ENCODE measurements around the gene CXCR5.
"Not testable (repeated sequence)": the region's sequence is repeated elsewhere in the genome, so short reads cannot be mapped to it uniquely, and the experiment has no call there.

The CXCR5 gene, protein sequence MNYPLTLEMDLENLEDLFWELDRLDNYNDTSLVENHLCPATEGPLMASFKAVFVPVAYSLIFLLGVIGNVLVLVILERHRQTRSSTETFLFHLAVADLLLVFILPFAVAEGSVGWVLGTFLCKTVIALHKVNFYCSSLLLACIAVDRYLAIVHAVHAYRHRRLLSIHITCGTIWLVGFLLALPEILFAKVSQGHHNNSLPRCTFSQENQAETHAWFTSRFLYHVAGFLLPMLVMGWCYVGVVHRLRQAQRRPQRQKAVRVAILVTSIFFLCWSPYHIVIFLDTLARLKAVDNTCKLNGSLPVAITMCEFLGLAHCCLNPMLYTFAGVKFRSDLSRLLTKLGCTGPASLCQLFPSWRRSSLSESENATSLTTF

GRCh38 chr11:118883368-118884071 is at the start of gene CXCR5:
TSS of gene CXCR5 (plus strand) at chr11:118883892. CDS start at chr11:118883942, 50 bp downstream.
- DNase-seq = peak; percentile 63

DNA sequence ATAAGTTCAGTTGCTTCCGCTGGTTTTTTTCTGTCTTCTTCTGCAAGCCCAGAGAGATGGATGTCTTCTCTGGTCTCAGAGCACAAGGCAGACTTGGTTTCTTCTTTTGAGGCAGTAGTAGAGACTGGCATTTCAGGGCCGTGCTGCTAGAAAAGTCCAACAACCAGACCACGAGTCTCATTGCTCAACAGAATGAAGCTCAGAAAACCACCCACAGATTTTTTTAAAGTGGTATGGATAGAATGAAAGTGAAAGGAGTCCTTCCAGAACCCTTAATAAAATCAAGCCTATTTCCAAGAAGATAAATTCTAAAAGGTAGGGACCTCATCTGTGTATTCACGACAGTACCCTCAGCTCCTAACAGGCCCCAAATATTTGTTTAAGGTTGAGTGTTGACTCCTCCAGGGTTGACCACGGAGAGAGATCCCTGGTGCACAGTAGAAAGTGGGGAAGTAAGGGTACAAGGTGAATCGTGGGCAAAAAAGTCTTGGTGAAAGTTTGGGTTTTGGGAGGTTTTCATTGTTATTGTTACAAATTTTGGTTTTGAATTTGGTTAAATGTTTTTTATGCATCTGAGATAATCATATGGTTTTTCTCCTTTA is 49.2 kb upstream of the CXCR5 start:
- no peak for DNase-seq

GRCh38 chr11:118837868-118838267 is 45.8 kb upstream of the CXCR5 start:
- DNase-seq = no peak

- no peak for DNase-seq
Measured at GRCh38 chr11:118838905-118839553, 44.7 kb upstream of the CXCR5 start.

- peak; percentile 67 for DNase-seq
Measured at GRCh38 chr11:118841469-118842242, 42.0 kb upstream of the CXCR5 start.

GRCh38 chr11:118842369-118842768 is 41.3 kb upstream of the CXCR5 start:
- no peak for DNase-seq

DNA sequence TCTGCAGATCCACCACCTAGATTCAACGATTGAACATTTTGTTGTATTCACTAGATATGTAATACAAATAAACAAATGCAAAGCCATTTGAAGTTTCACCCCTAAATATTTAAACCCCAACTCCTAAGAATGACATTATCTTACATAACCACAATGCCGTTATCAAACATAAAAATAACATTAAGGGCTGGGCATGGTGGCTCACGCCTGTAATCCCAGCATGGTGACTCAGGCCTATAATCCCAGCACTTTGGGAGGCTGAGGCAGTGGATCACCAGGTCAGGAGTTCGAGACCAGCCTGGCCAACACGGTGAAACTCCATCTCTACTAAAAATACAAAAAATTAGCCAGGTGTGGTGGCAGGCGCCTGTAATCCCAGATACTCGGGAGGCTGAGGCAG is 40.8 kb upstream of the CXCR5 start:
- not testable (repeated sequence) for DNase-seq

- DNase-seq = no peak
Measured at GRCh38 chr11:118843565-118843964, 40.1 kb upstream of the CXCR5 start.

DNA sequence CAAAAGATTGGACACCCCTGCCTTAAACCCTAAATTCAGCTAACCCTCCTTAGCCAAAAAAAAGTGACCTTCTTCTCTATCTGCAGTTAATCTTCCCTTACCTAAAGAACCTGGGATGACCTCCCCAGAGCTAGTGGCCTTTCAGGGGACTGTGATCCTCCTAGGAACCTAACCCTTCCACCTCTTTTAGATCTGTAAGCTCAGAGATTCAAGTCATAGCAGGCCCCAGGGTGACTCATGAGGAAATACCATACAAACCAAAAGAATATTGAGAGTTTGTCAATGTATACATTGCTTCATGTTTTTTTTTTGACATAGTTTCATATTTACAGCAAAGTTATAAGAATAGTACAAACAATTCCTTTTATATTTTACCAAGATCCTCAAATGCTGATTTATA is 38.3 kb upstream of the CXCR5 start:
- peak; percentile 34 for DNase-seq

GRCh38 chr11:118846181-118846935 is 37.3 kb upstream of the CXCR5 start:
- no peak for DNase-seq

DNA sequence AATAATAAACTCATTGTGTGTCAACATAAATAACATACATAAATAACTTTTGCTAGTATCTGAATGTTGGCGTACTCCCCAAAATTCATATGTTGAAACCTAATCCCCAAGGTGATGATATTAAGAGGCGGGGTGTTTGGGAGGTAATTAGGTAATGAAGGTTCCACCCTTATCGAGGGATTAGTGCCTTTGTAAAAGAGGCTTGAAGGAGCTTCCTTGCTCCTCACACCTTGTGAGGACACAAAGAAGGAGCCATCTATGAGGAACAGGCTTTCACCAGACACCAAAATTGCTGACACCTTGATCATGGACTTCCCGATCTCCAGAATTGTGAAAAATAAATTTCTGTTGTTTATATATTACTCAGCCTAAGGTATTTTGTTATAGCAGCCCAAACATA is 33.9 kb upstream of the CXCR5 start:
- DNase-seq = no peak

DNA sequence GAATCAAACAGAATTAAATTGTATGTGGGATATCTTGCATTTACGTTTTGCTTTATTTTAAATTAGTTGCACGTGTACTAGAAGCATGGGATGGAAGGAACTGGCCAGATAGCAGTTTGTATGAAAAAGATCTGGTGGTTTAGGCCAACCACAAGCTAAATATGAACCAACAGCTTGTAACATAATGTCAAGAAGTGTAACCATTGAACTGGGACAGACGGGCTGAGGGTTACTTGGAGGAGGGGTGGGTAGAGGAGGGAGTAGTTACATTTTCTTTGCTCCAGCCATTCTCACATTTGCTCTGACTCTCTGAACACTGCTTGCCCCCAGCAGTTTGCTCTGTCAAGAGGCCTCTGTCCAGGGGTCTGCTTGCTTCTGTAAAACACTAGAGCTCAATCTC is 31.7 kb upstream of the CXCR5 start:
- no peak for DNase-seq

DNA sequence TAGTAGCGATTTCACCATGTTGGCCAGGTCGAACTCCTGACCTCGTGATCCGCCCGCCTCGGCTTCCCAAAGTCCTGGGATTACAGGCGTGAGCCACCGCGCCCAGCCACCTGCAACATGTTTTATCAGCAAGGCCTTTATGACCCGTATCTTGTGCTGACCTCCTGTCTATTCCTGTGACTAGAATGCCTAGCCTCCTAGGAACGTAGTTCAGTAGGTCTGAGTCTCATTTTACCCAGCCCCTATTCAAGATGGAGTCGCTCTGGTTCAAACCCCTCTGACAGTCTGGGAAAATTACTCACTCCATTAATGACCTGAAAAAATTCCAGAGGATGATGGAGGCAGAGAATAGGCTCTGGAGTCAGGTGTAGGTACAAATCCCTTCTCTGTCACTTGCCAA is 30.0 kb upstream of the CXCR5 start:
- DNase-seq = no peak

GRCh38 chr11:118856314-118856713 is 27.4 kb upstream of the CXCR5 start:
- DNase-seq = no peak

- no peak for DNase-seq
Measured at GRCh38 chr11:118857385-118857784, 26.3 kb upstream of the CXCR5 start.

DNA sequence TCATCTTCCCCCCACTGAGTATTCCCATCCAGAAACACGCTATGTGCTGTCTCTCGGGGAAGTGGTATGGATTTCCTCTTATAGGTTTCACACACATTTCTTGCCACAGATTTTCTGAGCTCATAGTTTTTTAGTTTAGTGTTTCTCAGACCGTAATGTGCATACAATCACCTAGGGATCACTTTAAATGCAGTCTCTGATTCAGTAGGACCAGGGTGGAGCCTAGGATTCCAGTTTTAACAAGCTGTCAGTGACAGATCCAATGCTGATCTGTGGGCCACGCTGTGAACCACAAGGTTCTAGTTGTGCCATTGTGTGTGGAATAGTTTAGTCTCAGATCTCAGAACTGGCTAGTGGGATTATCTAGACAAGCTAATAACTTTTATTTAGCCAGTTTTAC is 23.7 kb upstream of the CXCR5 start:
- no peak for DNase-seq

DNA sequence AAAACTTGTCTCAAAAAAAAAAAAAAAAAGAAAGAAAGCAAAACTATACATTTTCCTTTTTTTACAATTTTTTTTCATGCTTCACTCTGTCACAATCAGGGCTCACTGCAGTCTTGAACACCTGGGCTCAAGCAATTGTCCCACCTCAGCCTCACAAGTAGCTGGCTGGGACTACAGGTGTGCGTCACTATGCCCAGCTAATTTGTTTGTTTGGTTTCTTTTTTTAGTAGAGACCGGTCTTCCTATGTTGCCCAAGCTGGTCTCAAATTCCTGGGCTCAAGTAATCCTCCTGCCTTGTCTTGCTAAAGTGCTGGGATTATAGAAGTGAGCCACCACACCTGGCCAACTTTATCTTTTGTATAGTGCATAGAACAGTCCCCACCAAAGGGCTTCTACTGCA is 15.0 kb upstream of the CXCR5 start:
- DNase-seq = no peak

DNA sequence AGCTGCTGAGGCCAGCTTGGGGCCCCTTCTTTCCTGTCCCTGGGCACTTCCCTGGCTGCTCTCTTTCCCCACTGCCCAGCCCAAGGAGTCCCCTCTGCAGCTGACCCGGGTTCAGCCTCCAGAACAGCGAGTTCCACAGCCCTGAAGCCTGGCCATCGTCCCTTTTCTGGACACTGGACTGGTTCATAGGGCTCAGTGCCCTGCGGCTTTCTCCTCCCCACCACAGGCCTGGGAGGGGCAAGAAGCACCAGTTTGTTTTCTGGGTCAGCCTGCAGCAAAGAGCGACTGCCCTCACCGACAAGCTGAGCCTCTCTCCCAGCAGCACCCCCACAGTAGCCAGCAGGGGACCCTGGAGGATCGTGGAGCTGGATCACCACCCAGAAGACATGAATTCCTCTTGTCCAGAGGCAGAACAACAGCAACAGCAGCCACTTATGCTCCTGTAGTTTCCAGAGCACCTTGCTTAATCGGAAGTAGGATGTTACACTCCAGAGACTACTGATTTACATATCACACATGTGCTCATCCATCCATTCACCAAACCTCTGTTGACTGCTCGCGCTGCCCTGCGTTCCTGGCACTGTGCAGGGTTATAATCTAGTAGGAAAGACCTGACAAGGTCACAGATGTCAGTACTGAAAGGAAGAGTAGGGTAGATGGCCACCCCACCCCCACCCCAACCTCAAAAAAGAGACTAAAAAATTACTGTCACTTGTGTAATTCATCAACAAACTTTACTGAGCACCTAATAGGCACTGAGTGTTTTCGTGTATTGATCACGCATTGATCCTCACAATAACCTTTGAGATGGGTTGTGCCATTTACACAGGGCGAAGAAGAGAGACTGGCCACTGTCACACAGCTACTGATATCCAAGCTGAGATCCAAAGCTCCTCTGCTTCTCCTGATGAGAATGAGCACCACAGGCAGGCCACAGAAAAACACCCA is 13.0 kb upstream of the CXCR5 start:
- DNase-seq = no peak

- DNase-seq = peak; percentile 75
Measured at GRCh38 chr11:118872403-118872821, 11.3 kb upstream of the CXCR5 start.

DNA sequence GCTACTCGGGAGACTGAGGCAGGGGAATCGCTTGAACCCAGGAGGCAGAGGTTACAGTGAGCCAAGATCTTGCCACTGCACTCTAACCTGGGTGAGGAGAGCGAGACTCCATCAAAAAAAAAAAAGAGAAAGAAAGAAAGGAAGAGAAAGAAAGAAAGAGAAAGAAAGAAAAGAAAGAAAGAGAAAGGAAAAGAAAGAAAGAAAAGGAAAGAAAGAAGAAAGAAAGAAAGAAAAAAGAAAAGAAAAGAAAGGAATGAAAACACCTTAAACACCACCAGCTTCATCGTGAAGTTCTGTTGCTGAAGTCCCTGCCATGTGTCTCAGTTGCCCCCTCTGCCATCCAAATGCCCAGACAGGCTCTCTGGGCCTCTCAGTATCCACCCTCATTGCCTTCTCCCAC is 9.9 kb upstream of the CXCR5 start:
- DNase-seq = no peak

DNA sequence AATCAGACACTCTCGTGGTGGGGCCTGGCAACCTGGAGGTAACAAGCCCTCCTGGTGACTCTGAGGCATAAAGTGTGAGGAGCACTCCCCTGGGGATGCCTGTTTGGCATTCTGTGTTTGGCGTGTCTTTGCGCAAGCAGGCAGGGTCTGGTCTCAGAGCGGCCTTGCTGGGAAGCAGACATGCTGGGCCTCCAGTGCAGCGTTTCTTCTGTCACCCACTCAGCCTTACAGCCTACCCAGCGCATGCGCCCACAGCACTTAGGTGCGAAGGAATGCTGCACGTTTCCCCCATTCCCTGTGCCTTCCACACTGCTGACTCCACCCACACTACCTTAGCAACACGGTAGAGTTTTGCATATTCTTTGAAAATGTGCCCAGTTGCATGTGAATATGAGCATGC is 7.4 kb upstream of the CXCR5 start:
- DNase-seq = no peak

Measured in stimulated activated CD8-positive, alpha-beta memory T cell treated with anti-CD3 and anti-CD28 coated beads, Interleukin-4, amount 100 ng/mL, for 48 hours (primary cell).